HepG2 (cell line): Measurements from ENCODE around the gene FCN3. TPM values are rescaled to one million over a fixed set of nuclear protein-coding genes. Genes with fewer than 3 reads are reported as not detected.

Source experiments
- MAZ ChIP-seq, 2 experiments: sonication (generic) in 1 of 2; formaldehyde crosslinking in 1 of 2; IDR thresholded peaks; 2 replicates each; pipeline versions ENCODE4 v1.5.0 to v1.6.1; 2012 to 2020; ENCODE audit warnings: low read depth in 2 of 2, mild to moderate bottlenecking in 2 of 2, borderline replicate concordance in 1 of 2, improper control_type of control experiment in 1 of 2, low read length in 1 of 2, missing genetic modification reagents in 1 of 2, moderate library complexity in 1 of 2
- MBNL3 ChIP-seq: fragments of 250-450 bp; sonication (Bioruptor Pico); conservative IDR thresholded peaks from 2 replicates; pipeline ENCODE4 v1.8.0; 2022; ENCODE audit warnings: mild to moderate bottlenecking, inconsistent platforms
- RAD21 ChIP-seq: fragments of 450-650 bp; formaldehyde crosslinking; IDR thresholded peaks from 2 replicates; pipeline ENCODE4 v1.5.0; 2020; ENCODE audit warnings: mild to moderate bottlenecking
- ZBTB42 ChIP-seq: sonication (generic); formaldehyde crosslinking; IDR thresholded peaks from 2 replicates; pipeline ENCODE4 v1.5.0; 2020; ENCODE audit warnings: mild to moderate bottlenecking, missing genetic modification reagents
- ZNF430 ChIP-seq: sonication (generic); formaldehyde crosslinking; IDR thresholded peaks from 2 replicates; pipeline ENCODE4 v1.9.0; 2021; ENCODE audit warnings: mild to moderate bottlenecking, missing genetic modification reagents
- ZNF552 ChIP-seq: sonication (generic); formaldehyde crosslinking; IDR thresholded peaks from 2 replicates; pipeline ENCODE4 v1.9.0; 2022; ENCODE audit warnings: missing genetic modification reagents, mild to moderate bottlenecking, borderline replicate concordance
- ZNF558 ChIP-seq: sonication (generic); formaldehyde crosslinking; IDR thresholded peaks from 2 replicates; pipeline ENCODE4 v1.9.0; 2022; ENCODE audit warnings: mild to moderate bottlenecking, missing genetic modification reagents, borderline replicate concordance
- ZNF839 ChIP-seq: sonication (generic); formaldehyde crosslinking; IDR thresholded peaks from 2 replicates; pipeline ENCODE4 v1.4.0; 2020; ENCODE audit warnings: missing genetic modification reagents, mild to moderate bottlenecking, borderline replicate concordance
- ZSCAN25 ChIP-seq: sonication (generic); formaldehyde crosslinking; IDR thresholded peaks from 2 replicates; pipeline ENCODE4 v1.8.0; 2022; ENCODE audit warnings: mild to moderate bottlenecking, missing genetic modification reagents
- polyA plus RNA-seq, 8 experiments: library from polyadenylated mRNA; depleted of rRNA in 3 of 8; stranded (reverse) in 7 of 8; unstranded in 1 of 8; fragments of >200 nt; fragmentation: Illumina TruSeq in 4 of 8; extraction: Trizol in 4 of 8; gene quantifications; 2 replicates each; pipeline versions ENCODE4 v1.2.1 to v1.2.3, GENCODE V29; 2011 to 2016; ENCODE audit warnings: low read depth in 4 of 8, missing spikeins in 1 of 8, mixed read lengths in 1 of 8; ENCODE audit not compliant: insufficient read depth in 1 of 8
- total RNA-seq, 5 experiments: library from RNA; depleted of rRNA; stranded (reverse); fragments of >200 nt; fragmentation: Illumina TruSeq; extraction: Trizol; gene quantifications; 2 replicates each; pipeline ENCODE4 v1.2.3, GENCODE V29; 2016; ENCODE audit warnings: low read depth in 1 of 5
- TF ChIP-seq, protein P1 (sequence below): sonication (generic); formaldehyde crosslinking; IDR thresholded peaks from 2 replicates; pipeline ENCODE4 v1.4.0; 2020; ENCODE audit warnings: missing genetic modification reagents
- TF ChIP-seq, protein P2 (sequence below): sonication (generic); formaldehyde crosslinking; IDR thresholded peaks from 2 replicates; pipeline ENCODE4 v1.4.0; 2020; ENCODE audit warnings: missing genetic modification reagents
- TF ChIP-seq, protein P3 (sequence below): sonication (generic); formaldehyde crosslinking; IDR thresholded peaks from 2 replicates; pipeline ENCODE4 v1.4.0; 2020; ENCODE audit warnings: mild to moderate bottlenecking, missing genetic modification reagents
- TF ChIP-seq, protein P4 (sequence below): sonication (generic); formaldehyde crosslinking; IDR thresholded peaks from 2 replicates; pipeline ENCODE4 v1.5.1; 2020; ENCODE audit warnings: missing genetic modification reagents, mild to moderate bottlenecking, borderline replicate concordance

FCN3 gene
- total and polyA plus RNA-seq, 2 of the 13 experiments (the other 11 are each of a cell fraction or from before 2014, with no cell fraction given) = not detected

DNA sequence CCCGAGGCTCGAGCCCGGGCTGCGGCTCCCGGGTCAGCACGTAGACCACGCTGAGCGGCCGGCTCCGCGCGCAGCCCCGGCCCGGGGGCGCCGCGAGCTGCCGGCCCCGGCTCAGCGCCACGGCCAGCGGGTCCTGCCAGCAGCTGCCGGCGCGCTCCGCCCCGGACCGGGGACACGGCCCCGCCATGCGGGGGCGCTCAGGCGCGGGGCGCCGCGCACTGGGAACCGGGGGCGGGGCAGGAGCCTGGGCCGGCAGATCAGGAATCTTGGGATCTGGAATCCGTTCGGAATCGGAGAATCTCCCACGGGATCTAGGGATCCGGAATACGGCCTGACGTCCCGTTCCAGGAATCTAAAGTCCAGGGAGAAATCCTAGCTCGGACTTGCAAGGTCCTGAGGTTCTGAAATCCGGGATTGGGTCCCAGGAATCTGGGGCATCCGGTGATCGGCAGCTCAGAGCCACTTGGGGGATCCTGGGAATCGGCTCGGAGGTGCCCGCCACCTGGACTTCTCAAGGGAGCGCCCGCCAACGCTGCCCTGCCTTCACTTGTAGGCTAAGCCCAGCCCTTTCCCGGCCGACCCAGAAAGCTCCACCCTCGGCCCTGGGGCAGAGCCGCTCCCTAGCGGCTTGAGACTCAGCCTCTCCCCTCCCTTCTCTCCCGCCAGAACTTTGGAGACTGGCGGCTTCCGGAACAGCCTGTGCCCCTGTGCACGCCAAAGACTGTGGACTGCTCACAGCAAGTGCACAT is 8.0 kb downstream of the FCN3 start, which contains the start of gene MAP3K6 (continued):
- TF ChIP-seq MBNL3 (CRISPR knock-in tag) (no peak), ZNF839 (CRISPR knock-in tag) (0 out of 2 replicates have a peak, but pooled peaks have one; percentile 29), ZNF558 (0 out of 2 replicates have a peak, but pooled peaks have one; percentile 61), ZSCAN25 (CRISPR knock-in tag) (no peak; the same call in 1 of the 2 replicates), RAD21 (peak; percentile 49; the same call in 1 of the 2 replicates), MAZ (IDR thresholded peaks at IDR 0.05; ENCODE audit: borderline replicate concordance, low read depth, low read length) (peak; percentile 28; the same call in 1 of the 2 replicates), MAZ (CRISPR knock-in tag; IDR thresholded peaks at IDR 0.05; ENCODE audit: low read depth) (no peak), ZNF552 (0 out of 2 replicates have a peak, but pooled peaks have one; percentile 76), ZNF430 (CRISPR knock-in tag) (peak; percentile 70; the same call in 1 of the 2 replicates), ZBTB42 (peak; percentile 55; the same call in 1 of the 2 replicates)
- TF ChIP-seq, protein P1, sequence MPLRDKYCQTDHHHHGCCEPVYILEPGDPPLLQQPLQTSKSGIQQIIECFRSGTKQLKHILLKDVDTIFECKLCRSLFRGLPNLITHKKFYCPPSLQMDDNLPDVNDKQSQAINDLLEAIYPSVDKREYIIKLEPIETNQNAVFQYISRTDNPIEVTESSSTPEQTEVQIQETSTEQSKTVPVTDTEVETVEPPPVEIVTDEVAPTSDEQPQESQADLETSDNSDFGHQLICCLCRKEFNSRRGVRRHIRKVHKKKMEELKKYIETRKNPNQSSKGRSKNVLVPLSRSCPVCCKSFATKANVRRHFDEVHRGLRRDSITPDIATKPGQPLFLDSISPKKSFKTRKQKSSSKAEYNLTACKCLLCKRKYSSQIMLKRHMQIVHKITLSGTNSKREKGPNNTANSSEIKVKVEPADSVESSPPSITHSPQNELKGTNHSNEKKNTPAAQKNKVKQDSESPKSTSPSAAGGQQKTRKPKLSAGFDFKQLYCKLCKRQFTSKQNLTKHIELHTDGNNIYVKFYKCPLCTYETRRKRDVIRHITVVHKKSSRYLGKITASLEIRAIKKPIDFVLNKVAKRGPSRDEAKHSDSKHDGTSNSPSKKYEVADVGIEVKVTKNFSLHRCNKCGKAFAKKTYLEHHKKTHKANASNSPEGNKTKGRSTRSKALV (CRISPR knock-in tag) = peak; percentile 46; the same call in 1 of the 2 replicates
- TF ChIP-seq, protein P2, sequence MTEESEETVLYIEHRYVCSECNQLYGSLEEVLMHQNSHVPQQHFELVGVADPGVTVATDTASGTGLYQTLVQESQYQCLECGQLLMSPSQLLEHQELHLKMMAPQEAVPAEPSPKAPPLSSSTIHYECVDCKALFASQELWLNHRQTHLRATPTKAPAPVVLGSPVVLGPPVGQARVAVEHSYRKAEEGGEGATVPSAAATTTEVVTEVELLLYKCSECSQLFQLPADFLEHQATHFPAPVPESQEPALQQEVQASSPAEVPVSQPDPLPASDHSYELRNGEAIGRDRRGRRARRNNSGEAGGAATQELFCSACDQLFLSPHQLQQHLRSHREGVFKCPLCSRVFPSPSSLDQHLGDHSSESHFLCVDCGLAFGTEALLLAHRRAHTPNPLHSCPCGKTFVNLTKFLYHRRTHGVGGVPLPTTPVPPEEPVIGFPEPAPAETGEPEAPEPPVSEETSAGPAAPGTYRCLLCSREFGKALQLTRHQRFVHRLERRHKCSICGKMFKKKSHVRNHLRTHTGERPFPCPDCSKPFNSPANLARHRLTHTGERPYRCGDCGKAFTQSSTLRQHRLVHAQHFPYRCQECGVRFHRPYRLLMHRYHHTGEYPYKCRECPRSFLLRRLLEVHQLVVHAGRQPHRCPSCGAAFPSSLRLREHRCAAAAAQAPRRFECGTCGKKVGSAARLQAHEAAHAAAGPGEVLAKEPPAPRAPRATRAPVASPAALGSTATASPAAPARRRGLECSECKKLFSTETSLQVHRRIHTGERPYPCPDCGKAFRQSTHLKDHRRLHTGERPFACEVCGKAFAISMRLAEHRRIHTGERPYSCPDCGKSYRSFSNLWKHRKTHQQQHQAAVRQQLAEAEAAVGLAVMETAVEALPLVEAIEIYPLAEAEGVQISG (CRISPR knock-in tag) = peak; percentile 28; the same call in 1 of the 2 replicates
- TF ChIP-seq, protein P3, sequence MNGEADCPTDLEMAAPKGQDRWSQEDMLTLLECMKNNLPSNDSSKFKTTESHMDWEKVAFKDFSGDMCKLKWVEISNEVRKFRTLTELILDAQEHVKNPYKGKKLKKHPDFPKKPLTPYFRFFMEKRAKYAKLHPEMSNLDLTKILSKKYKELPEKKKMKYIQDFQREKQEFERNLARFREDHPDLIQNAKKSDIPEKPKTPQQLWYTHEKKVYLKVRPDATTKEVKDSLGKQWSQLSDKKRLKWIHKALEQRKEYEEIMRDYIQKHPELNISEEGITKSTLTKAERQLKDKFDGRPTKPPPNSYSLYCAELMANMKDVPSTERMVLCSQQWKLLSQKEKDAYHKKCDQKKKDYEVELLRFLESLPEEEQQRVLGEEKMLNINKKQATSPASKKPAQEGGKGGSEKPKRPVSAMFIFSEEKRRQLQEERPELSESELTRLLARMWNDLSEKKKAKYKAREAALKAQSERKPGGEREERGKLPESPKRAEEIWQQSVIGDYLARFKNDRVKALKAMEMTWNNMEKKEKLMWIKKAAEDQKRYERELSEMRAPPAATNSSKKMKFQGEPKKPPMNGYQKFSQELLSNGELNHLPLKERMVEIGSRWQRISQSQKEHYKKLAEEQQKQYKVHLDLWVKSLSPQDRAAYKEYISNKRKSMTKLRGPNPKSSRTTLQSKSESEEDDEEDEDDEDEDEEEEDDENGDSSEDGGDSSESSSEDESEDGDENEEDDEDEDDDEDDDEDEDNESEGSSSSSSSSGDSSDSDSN (CRISPR knock-in tag) = peak; percentile 43; the same call in 1 of the 2 replicates
- TF ChIP-seq, protein P4, sequence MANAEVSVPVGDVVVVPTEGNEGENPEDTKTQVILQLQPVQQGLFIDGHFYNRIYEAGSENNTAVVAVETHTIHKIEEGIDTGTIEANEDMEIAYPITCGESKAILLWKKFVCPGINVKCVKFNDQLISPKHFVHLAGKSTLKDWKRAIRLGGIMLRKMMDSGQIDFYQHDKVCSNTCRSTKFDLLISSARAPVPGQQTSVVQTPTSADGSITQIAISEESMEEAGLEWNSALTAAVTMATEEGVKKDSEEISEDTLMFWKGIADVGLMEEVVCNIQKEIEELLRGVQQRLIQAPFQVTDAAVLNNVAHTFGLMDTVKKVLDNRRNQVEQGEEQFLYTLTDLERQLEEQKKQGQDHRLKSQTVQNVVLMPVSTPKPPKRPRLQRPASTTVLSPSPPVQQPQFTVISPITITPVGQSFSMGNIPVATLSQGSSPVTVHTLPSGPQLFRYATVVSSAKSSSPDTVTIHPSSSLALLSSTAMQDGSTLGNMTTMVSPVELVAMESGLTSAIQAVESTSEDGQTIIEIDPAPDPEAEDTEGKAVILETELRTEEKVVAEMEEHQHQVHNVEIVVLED = peak; percentile 16; the same call in 1 of the 2 replicates
